Kidney glomerular epithelial cell (primary cell): ENCODE results near the gene DACT1.

Experiments used
- DNase-seq: peaks from one replicate; lab custom pipeline; 2025; lab: John Stamatoyannopoulos, UW

DACT1 gene

DNA sequence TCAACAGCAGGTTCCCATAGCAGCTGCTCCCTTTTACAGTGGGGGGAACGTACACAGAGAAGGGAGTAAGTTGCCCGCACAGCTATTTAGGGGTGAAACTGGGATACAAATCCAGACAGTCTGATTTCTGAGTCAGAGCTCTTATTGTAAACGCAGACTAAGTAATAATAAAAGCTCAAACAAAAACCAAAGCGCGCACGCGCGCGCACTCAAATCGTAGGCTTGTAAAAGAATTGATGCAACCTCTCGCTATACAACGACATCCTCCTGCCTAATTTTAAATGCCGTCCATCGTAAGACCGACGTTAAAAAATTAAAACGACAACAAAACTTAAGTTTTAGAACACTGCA lies 747 bp upstream of the DACT1 start:
- DNase-seq: peak; percentile 31

DNA sequence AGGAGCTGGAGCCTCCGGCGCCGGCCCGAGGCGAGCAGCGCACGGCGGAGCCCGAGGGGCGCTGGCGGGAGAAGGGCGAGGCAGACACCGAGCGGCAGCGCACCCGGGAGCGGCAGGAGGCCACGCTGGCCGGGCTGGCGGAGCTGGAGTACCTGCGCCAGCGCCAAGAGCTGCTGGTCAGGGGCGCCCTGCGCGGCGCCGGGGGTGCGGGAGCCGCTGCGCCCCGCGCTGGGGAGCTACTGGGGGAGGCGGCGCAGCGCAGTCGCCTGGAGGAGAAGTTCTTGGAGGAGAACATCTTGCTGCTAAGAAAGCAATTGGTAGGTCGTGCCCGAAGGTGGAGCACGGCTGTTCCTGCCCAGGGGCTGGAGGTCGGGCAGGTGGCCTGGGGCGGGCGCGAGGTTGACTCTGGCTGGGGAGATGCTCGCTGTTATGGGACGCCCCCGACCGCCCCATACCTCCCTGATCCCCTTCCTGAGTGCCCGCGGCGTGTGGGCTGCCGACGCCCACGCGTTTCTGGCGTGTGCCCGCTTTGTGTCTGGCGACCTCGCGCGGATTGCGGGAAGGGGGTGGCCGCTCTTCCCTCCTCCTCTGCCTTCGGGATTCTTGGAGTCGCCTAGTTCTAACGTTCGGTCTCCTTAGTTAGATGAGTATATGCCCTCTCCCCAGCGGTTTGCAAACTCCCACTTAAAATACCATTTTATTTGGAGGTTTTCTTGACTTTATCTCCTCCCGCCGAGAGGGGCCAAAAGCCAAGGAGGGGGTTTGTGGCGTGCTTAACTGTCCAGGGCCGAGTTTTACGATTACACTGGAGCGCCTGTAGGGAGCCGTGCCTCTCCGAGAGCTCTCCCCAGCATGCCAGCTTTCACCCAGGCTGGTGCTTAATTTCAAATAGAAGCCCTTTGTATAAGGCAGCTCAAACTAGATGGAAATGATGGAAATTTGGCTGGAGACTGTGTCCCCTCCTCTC lies 752 bp downstream of the DACT1 start:
- peak; percentile 34 for DNase-seq

GRCh38 chr14:58639198-58639565 lies 1.4 kb downstream of the DACT1 start:
- DNase-seq: no peak

- peak; percentile 88 for DNase-seq
These were observed 2.2 kb downstream of the DACT1 start for GRCh38 chr14:58639842-58640484.

- DNase-seq: no peak
These were observed 3.2 kb downstream of the DACT1 start for GRCh38 chr14:58640959-58641358.

GRCh38 chr14:58641509-58641908 lies 3.7 kb downstream of the DACT1 start:
- no peak for DNase-seq

GRCh38 chr14:58643366-58643765 lies 5.6 kb downstream of the DACT1 start:
- no peak for DNase-seq

GRCh38 chr14:58645641-58646040 lies 7.9 kb downstream of the DACT1 start:
- DNase-seq: no peak

DNA sequence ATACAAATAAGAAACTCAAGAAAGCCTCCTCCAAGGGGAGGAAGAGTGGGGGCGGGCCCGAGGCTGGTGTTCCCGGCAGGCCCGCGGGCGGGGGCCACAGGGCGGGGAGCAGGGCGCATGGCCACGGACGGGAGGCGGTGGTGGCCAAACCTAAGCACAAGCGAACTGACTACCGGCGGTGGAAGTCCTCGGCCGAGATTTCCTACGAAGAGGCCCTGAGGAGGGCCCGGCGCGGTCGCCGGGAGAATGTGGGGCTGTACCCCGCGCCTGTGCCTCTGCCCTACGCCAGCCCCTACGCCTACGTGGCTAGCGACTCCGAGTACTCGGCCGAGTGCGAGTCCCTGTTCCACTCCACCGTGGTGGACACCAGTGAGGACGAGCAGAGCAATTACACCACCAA lies 8.7 kb downstream of the DACT1 start:
- DNase-seq: no peak

DNA sequence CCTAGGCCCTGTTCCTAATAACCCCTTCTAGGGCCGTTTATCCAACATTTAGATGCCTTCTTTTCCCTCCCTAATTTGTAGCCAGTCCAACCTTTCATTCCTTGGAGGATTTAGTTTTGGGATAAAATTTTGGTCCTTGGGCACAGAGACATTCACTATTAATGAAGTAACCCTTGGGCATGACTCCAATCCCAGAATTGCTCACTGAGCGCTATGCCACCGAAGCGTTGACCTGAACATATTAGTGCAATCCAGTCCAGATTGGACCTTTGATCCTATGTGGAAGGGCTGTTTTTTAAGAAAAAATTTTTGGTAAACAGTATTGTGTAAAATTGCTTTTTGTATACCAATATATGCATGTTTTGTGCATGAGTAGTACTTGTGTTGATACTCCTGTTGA lies 10.0 kb downstream of the DACT1 start:
- no peak for DNase-seq

DNA sequence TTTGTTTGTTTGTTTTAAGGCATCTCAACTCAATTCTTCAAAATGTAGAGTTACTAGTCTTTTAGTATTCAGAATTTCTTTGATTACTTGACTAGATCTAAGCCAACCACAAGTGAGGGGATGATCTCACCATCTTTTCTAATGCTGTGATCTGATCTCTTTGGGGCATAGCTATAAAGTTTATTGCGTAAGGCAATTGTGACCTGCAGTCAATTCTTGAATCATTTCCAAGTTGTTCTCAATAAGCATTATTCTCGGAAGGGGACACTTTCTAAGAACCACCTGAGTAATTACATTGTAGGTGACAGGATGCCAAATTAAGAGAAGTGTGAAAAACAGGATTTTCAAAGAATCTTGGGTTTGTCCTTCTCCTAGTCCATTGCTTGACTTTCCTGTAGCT lies 13.1 kb downstream of the DACT1 start:
- DNase-seq: no peak

DNA sequence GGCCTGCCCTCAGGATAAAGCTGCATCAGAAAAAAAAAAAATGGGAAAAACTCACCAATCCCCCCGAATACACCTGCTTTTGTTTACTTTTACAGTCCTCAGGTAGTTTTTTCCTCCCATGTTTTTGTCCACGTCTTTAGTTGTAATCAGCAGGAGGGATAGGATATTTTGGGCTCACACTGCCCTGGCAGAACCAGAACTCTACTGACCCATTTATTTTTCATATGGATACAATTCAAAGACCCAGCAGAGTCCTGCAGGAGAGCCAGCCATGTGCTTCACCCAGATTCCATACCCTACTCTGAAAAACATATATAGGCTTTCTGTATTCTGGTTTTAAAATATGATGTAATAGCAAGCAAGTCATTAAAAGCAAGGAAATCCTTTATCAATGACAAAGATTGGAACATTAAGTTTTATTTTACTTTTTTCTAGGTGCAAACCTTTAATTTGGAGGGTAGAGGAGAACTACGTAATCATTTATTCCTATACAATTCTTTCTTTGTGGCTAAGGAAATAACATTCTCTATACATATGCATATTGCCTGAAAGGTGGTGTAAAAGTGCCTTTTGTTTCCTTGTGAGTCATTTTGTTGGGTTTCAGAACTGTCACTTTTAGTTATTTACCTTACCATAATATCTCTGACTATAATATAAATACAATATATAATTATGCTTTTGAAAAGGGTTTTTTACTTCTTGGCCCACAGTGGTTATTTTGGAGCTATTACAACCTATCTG lies 19.1 kb downstream of the DACT1 start:
- no peak for DNase-seq

DNA sequence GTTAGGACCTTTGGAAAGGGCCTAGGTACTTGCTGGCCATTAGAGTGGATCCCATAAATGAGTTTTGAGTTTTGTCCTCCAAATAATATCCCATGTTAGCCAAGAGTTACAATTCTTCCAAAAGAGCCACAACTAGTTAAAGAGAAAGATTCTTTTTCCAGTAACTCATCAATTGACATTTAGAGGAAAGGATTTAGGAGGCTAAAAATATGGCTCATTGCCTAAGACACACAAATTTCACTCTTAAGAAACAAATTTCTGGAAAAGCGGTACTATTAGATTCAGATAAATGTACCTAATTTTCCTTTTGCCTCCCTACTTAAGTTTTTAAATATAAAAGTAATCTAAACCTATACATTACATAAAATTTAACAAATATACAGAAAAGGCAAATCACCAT lies 21.3 kb downstream of the DACT1 start:
- DNase-seq: no peak

- no peak for DNase-seq
These were observed 22.1 kb downstream of the DACT1 start for GRCh38 chr14:58659846-58660245.

- DNase-seq: no peak
These were observed 22.6 kb downstream of the DACT1 start for GRCh38 chr14:58660407-58660806.

DNA sequence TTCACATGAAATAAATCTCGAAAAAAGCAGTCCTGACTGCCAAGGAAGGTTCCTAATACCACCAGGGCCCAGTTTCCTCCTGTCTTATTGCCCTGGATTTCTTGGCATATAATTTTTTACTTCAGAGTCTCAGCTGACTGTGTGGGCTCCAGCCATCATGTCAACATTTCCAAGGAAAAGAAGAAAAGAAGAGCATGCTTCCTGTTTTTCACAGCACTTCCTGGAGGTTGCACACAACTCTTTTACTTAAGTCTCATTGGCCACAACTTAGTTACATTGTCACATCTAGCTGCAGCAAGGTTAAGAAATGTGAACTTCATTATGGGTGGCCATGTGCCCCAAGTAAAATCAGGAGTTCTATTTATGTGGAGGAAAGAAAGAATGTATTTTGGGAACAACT lies 24.3 kb downstream of the DACT1 start:
- no peak for DNase-seq

- no peak for DNase-seq
These were observed 25.0 kb downstream of the DACT1 start for GRCh38 chr14:58662759-58663158.

GRCh38 chr14:58663494-58664111 lies 25.8 kb downstream of the DACT1 start:
- peak; percentile 96 for DNase-seq

GRCh38 chr14:58665773-58666500 lies 28.2 kb downstream of the DACT1 start:
- DNase-seq: no peak

DNA sequence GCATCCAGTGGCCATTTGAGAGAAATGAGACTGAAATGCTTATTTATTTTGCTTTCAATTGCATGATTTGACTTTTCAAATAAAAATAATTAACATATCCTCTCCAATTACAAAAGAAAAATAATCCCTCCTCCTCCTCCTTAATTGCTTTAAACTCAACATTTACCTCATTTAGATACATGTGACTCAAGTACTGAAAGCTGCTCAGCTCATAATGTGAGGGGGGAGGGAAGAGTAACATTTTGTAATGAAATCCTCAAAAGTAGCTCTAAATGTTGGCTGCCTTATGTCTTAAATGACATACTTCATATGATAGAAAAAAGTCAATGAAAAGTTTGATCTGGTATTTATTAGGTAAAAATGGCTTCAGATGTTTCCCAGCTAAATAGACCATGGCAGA lies 29.0 kb downstream of the DACT1 start:
- no peak for DNase-seq

DNA sequence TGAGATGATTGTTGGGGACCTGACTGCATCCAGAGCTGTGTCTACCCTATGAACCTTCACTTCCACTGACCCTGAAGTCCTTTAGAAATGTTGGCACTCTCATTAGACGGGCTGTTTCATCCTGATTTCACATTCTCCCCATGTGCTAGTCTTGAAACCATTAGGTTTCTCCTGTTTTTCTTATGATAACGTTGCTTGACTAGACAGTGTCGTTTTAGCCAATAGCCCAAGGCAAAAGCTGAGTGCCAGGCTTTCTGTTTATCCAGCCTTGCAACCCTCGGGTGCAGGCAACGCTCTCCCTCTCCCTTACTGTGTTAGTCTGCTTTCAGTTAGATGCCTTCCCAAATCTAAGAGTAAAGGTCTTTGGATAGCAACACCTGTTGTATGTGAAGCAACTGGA lies 30.1 kb downstream of the DACT1 start:
- no peak for DNase-seq
